Measurements from ENCODE around the gene CPD. TPM values are rescaled to one million over a fixed set of nuclear protein-coding genes. Genes with fewer than 3 reads are reported as not detected.

CPD gene
- 192 and 220 TPM in 2 replicates for total RNA-seq
- polyA plus RNA-seq = 63.8 and 88.8 TPM in 2 replicates
- 40.7 and 56.9 TPM in 2 replicates for polyA plus RNA-seq (2012)
- 23.6 and 68.6 TPM in 2 replicates for polyA minus RNA-seq (ENCODE audit: low replicate concordance)

GRCh38 chr17:30378825-30379302 is at the start of gene CPD:
Gene CPD, plus strand, starts transcription at chr17:30378927. Its CDS starts 54 bp downstream, at chr17:30378981.
- peak; percentile 89 to 93 for DNase-seq (ENCODE audit: low read depth in 2 of 2)
- Histone ChIP-seq H3K4me1 (ENCODE audit: control insufficient read depth, extremely low read depth, insufficient read depth, low read length) (peaks cover 14% of the 10 kb centered on the region), H3K27ac (ENCODE audit: insufficient read depth, low read length) (peak within 1 kb of the TSS; percentile 65), H3K4me2 (ENCODE audit: extremely low read depth, insufficient read depth, low read length) (peak within 1 kb of the TSS; percentile 93), H2AFZ (ENCODE audit: low read length) (peak within 1 kb of the TSS; percentile 76), H3K27me3 (ENCODE audit: control insufficient read depth, insufficient read depth, low read length) (no peaks in the 10 kb centered on the region), H3K9ac (ENCODE audit: insufficient read depth, low read length) (peak within 1 kb of the TSS; percentile 79), H3K36me3 (ENCODE audit: control insufficient read depth, insufficient read depth, low read length) (no peaks in the 10 kb centered on the region), H3K9me3 (ENCODE audit: control insufficient read depth, insufficient read depth, low read depth, low read length) (no peaks in the 10 kb centered on the region), H4K20me1 (ENCODE audit: control insufficient read depth, extremely low read depth, insufficient read depth, low read length) (no peaks in the 10 kb centered on the region), H3K4me3 (replicated peaks in 1 of 4; ENCODE audit: control extremely low read depth in 1 of 4, insufficient read depth in 1 of 4, low read depth in 3 of 4, low read length in 4 of 4) (peak within 1 kb of the TSS; percentile 65 to 84 (median 76)), H3K79me2 (ENCODE audit: control insufficient read depth, insufficient read depth, low read length) (peaks cover 27% of the 10 kb centered on the region)
- TF ChIP-seq CTCF (conservative IDR thresholded peaks at IDR 0.05 in 1 of 2, IDR thresholded peaks at IDR 0.05 in 1 of 2; ENCODE audit: low read depth in 1 of 2, low read length in 2 of 2) = no peak
- TF ChIP-seq EZH2 (IDR thresholded peaks at IDR 0.05; ENCODE audit: low read length, missing control alignments) = no peak

GRCh38 chr17:30332057-30332542 is 46.6 kb upstream of the CPD start:
- no peak for TF ChIP-seq EZH2 (IDR thresholded peaks at IDR 0.05; ENCODE audit: low read length, missing control alignments)
- no peak for TF ChIP-seq CTCF (conservative IDR thresholded peaks at IDR 0.05 in 1 of 2, IDR thresholded peaks at IDR 0.05 in 1 of 2; ENCODE audit: low read depth in 1 of 2, low read length in 2 of 2)
- Histone ChIP-seq H4K20me1 (ENCODE audit: control insufficient read depth, extremely low read depth, insufficient read depth, low read length) (no peaks in the 10 kb centered on the region), H3K4me1 (ENCODE audit: control insufficient read depth, extremely low read depth, insufficient read depth, low read length) (no peaks in the 10 kb centered on the region), H3K79me2 (ENCODE audit: control insufficient read depth, insufficient read depth, low read length) (no peaks in the 10 kb centered on the region), H3K36me3 (ENCODE audit: control insufficient read depth, insufficient read depth, low read length) (no peaks in the 10 kb centered on the region), H3K27me3 (ENCODE audit: control insufficient read depth, insufficient read depth, low read length) (no peaks in the 10 kb centered on the region), H3K4me2 (ENCODE audit: extremely low read depth, insufficient read depth, low read length) (no peak overlapping the region), H3K9me3 (ENCODE audit: control insufficient read depth, insufficient read depth, low read depth, low read length) (no peaks in the 10 kb centered on the region), H3K4me3 (replicated peaks in 1 of 4; ENCODE audit: control extremely low read depth in 1 of 4, insufficient read depth in 1 of 4, low read depth in 3 of 4, low read length in 4 of 4) (no peak overlapping the region), H2AFZ (ENCODE audit: low read length) (no peak overlapping the region), H3K9ac (ENCODE audit: insufficient read depth, low read length) (no peak overlapping the region), H3K27ac (ENCODE audit: insufficient read depth, low read length) (peak overlapping the region; percentile 13)
- peak; percentile 73 to 84 for DNase-seq (ENCODE audit: low read depth in 2 of 2)

GRCh38 chr17:30333503-30334360 is 45.0 kb upstream of the CPD start, which contains the start of gene TMIGD1:
Gene TMIGD1, minus strand, starts transcription at chr17:30334057. Its CDS starts 1,924 bp downstream, at chr17:30332133.
- no peak within 1 kb of the TSS for H3K9ac ChIP-seq (ENCODE audit: insufficient read depth, low read length)
- H3K27me3 ChIP-seq (ENCODE audit: control insufficient read depth, insufficient read depth, low read length) = no peaks in the 10 kb centered on the region
- no peak for DNase-seq (ENCODE audit: low read depth in 2 of 2)
- no peaks in the 10 kb centered on the region for H3K4me1 ChIP-seq (ENCODE audit: control insufficient read depth, extremely low read depth, insufficient read depth, low read length)
- TF ChIP-seq EZH2 (IDR thresholded peaks at IDR 0.05; ENCODE audit: low read length, missing control alignments) = no peak
- TF ChIP-seq CTCF (conservative IDR thresholded peaks at IDR 0.05 in 1 of 2, IDR thresholded peaks at IDR 0.05 in 1 of 2; ENCODE audit: low read depth in 1 of 2, low read length in 2 of 2) = no peak
- H3K4me2 ChIP-seq (ENCODE audit: extremely low read depth, insufficient read depth, low read length) = no peak within 1 kb of the TSS
- no peaks in the 10 kb centered on the region for H3K9me3 ChIP-seq (ENCODE audit: control insufficient read depth, insufficient read depth, low read depth, low read length)
- H3K36me3 ChIP-seq (ENCODE audit: control insufficient read depth, insufficient read depth, low read length) = no peaks in the 10 kb centered on the region
- H3K27ac ChIP-seq (ENCODE audit: insufficient read depth, low read length) = no peak within 1 kb of the TSS
- H3K79me2 ChIP-seq (ENCODE audit: control insufficient read depth, insufficient read depth, low read length) = no peaks in the 10 kb centered on the region
- H4K20me1 ChIP-seq (ENCODE audit: control insufficient read depth, extremely low read depth, insufficient read depth, low read length) = no peaks in the 10 kb centered on the region
- no peak within 1 kb of the TSS for H3K4me3 ChIP-seq (replicated peaks in 1 of 4; ENCODE audit: control extremely low read depth in 1 of 4, insufficient read depth in 1 of 4, low read depth in 3 of 4, low read length in 4 of 4)
- H2AFZ ChIP-seq (ENCODE audit: low read length) = no peak within 1 kb of the TSS
